WI38 (cell line): ENCODE data around the gene NRG4.

ENCODE experiments used
- H3K4me3 ChIP-seq: 2 replicates; pipeline ENCODE4 v1.5.1; 2011; ENCODE audit warnings: low read depth, mild to moderate bottlenecking, control low read depth, low read length
- TF ChIP-seq, protein P1 (sequence below): IDR thresholded peaks from 2 replicates; pipeline ENCODE4 v1.5.1; 2012; ENCODE audit warnings: low read depth, mild to moderate bottlenecking, control low read depth, low read length

Gene NRG4

GRCh38 chr15:76010613-76011012 lies 1.6 kb downstream of the NRG4 start:
- H3K4me3 ChIP-seq: no peak overlapping the region
- TF ChIP-seq, protein P1, sequence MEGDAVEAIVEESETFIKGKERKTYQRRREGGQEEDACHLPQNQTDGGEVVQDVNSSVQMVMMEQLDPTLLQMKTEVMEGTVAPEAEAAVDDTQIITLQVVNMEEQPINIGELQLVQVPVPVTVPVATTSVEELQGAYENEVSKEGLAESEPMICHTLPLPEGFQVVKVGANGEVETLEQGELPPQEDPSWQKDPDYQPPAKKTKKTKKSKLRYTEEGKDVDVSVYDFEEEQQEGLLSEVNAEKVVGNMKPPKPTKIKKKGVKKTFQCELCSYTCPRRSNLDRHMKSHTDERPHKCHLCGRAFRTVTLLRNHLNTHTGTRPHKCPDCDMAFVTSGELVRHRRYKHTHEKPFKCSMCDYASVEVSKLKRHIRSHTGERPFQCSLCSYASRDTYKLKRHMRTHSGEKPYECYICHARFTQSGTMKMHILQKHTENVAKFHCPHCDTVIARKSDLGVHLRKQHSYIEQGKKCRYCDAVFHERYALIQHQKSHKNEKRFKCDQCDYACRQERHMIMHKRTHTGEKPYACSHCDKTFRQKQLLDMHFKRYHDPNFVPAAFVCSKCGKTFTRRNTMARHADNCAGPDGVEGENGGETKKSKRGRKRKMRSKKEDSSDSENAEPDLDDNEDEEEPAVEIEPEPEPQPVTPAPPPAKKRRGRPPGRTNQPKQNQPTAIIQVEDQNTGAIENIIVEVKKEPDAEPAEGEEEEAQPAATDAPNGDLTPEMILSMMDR: no peak

GRCh38 chr15:76006136-76006778 lies 6.0 kb downstream of the NRG4 start:
- TF ChIP-seq, protein P1: no peak
- no peak overlapping the region for H3K4me3 ChIP-seq

GRCh38 chr15:76003364-76003763 lies 8.9 kb downstream of the NRG4 start:
- TF ChIP-seq, protein P1: no peak
- no peak overlapping the region for H3K4me3 ChIP-seq

- TF ChIP-seq, protein P1: no peak
- H3K4me3 ChIP-seq: no peak overlapping the region
These were observed 16.6 kb downstream of the NRG4 start for GRCh38 chr15:75995611-75996010.

DNA sequence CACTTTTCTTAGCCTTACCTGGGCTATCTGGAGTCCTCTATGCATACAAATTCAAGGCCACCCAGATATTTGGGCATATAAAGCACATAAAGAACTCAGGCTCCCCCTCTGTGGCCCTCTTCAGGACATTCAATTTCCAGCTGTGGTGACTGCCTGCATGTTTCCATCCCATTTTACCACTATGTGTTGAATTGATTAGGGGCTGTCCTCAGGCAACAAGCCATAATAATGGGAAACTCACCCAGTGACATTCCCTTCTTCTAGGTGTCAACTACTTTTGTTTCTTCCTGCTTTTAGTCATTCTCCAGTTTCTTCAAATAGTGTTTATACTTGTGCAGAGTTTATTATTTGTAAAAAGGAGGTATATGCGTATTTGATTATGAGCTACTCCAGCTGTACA lies 18.0 kb downstream of the NRG4 start:
- TF ChIP-seq, protein P1: no peak
- no peak overlapping the region for H3K4me3 ChIP-seq

DNA sequence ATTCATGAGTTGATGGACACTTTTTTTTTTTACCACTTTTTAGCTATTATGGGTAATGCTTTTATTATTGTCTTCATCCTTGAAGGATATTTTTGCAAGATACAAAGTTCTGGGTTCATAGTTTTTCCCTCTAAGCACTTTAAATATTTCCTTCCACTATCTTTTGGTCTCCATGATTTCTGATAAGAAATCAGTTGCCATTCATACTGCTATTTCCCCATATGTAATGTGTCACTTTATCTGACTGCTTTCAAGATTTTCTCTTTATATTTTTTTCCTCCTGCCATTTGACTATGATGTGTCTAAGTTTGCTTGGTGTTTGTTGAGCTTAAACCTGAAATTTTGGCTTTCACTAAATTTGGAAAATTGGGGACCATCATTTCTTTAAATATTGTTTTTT lies 19.3 kb downstream of the NRG4 start:
- no peak overlapping the region for H3K4me3 ChIP-seq
- TF ChIP-seq, protein P1: no peak

DNA sequence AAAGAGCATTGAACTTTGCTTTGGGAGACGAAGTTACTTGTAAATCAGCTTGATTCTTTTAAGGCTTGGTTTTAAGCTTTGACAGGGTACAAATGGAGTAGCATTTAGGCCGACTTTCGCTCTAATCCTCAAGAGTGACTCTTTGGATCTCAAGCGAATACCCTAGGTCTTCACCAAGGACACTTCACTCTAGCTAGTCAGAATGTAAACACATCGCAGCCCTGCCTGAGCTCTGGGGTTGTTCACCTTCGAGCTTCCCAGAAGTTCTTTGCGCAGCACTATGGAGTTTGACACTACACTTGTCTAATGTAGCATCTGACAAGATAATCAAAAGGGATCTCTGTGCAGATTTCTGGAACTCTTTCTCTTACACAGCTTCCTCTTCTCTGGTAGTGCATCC lies 22.3 kb downstream of the NRG4 start:
- no peak overlapping the region for H3K4me3 ChIP-seq
- TF ChIP-seq, protein P1: no peak
